HPDE6-E6E7 (cell line): Measurements from ENCODE around the gene EFHD1.
"Not testable (repeated sequence)": the region's sequence is repeated elsewhere in the genome, so short reads cannot be mapped to it uniquely, and the experiment has no call there.

Experiments
- DNase-seq: peaks from one replicate; pipeline ENCODE4 v3.0.0; 2011; ENCODE audit warnings: missing footprints; ENCODE audit errors: extremely low spot score

The EFHD1 gene

GRCh38 chr2:232615339-232615738 lies 18.1 kb upstream of the EFHD1 start:
- no peak for DNase-seq

- no peak for DNase-seq
Measured at GRCh38 chr2:232621186-232621585, 12.2 kb upstream of the EFHD1 start.

- no peak for DNase-seq
Measured at GRCh38 chr2:232622563-232622962, 10.8 kb upstream of the EFHD1 start.

- no peak for DNase-seq
Measured at GRCh38 chr2:232623768-232624765, 9.3 kb upstream of the EFHD1 start.

GRCh38 chr2:232626584-232626983 lies 6.8 kb upstream of the EFHD1 start:
- DNase-seq = no peak

- DNase-seq = no peak
Measured at GRCh38 chr2:232628466-232629128, 4.8 kb upstream of the EFHD1 start.

- no peak for DNase-seq
Measured at GRCh38 chr2:232629129-232629475, 4.3 kb upstream of the EFHD1 start.

GRCh38 chr2:232632229-232632903 lies 1.0 kb upstream of the EFHD1 start:
- DNase-seq = no peak

GRCh38 chr2:232632904-232633412 lies 446 bp upstream of the EFHD1 start:
- no peak for DNase-seq

GRCh38 chr2:232634206-232635150 lies 1.1 kb downstream of the EFHD1 start:
- no peak for DNase-seq

GRCh38 chr2:232635376-232635775 lies 2.0 kb downstream of the EFHD1 start:
- not testable (repeated sequence) for DNase-seq

GRCh38 chr2:232635820-232636219 lies 2.4 kb downstream of the EFHD1 start:
- no peak for DNase-seq

- DNase-seq = no peak
Measured at GRCh38 chr2:232636788-232637420, 3.5 kb downstream of the EFHD1 start.

- no peak for DNase-seq
Measured at GRCh38 chr2:232637866-232638583, 4.6 kb downstream of the EFHD1 start.

GRCh38 chr2:232641153-232641848 lies 7.9 kb downstream of the EFHD1 start:
- DNase-seq = no peak

- no peak for DNase-seq
Measured at GRCh38 chr2:232643147-232643425, 9.7 kb downstream of the EFHD1 start.

GRCh38 chr2:232643813-232644347 lies 10.5 kb downstream of the EFHD1 start:
- DNase-seq = no peak

- no peak for DNase-seq
Measured at GRCh38 chr2:232645061-232645460, 11.7 kb downstream of the EFHD1 start.

GRCh38 chr2:232646726-232647125 lies 13.3 kb downstream of the EFHD1 start:
- DNase-seq = no peak
